ENCODE data around the gene PNMT. TPM values are rescaled to one million over a fixed set of nuclear protein-coding genes. Genes with fewer than 3 reads are reported as not detected.
A peak's percentile ranks its signal among the peaks of the same experiment; 100 is the strongest.

PNMT gene
- total and polyA plus RNA-seq, 2 of the 8 experiments (the other 6 are each of a cell fraction or from before 2014, with no cell fraction given), result 5.6 to 10.9 TPM

- H3K4me2 ChIP-seq (ENCODE audit: insufficient read depth in 1 of 2, low read depth in 2 of 2, low read length in 2 of 2), result peak overlapping the region; percentile 88 to 94
- no peaks in the 10 kb centered on the region for H3K27me3 ChIP-seq (replicated peaks in 1 of 4; ENCODE audit: control insufficient read depth in 3 of 4, extremely low read depth in 1 of 4, insufficient read depth in 3 of 4, low read length in 3 of 4)
- peak in 1 of 2 experiments; percentile 65; a peak in 1 of 4 replicates for TF ChIP-seq SIN3A (conservative IDR thresholded peaks at IDR 0.05 in 1 of 2, IDR thresholded peaks at IDR 0.05 in 1 of 2; ENCODE audit: low read depth in 1 of 2, low read length in 2 of 2)
- peak in 1 of 2 experiments; percentile 16; a peak in 1 of 3 replicates for TF ChIP-seq POLR2A (IDR thresholded peaks at IDR 0.05; ENCODE audit: control extremely low read depth in 1 of 2, low read depth in 2 of 2, low read length in 2 of 2)
- peak; percentile 30 for TF ChIP-seq CTBP2 (IDR thresholded peaks at IDR 0.05; ENCODE audit: borderline replicate concordance, insufficient read depth, insufficient read length, low read length)
- no peak for TF ChIP-seq SAP30 (IDR thresholded peaks at IDR 0.05; ENCODE audit: insufficient read depth, insufficient replicate concordance, low read length)
- peak; percentile 61; the same call in 1 of the 2 replicates for TF ChIP-seq RBBP5 (IDR thresholded peaks at IDR 0.05; ENCODE audit: borderline replicate concordance, low read depth, low read length)
- H3K36me3 ChIP-seq (ENCODE audit: control insufficient read depth in 2 of 4, insufficient read depth in 4 of 4, low read length in 3 of 4), result no peaks in the 10 kb centered on the region; a peak in 1 of 8 replicates
- POLR2A ChIA-PET (ENCODE audit: partially characterized antibody), result interaction anchor here (0.9 to 38.1 kb wide), 15 partner anchors 8 to 80 kb away, joined by 3 to 708 read pairs (median 6); partner anchors contain the start of genes MIEN1, PGAP3, PNMT and STARD3
- peak overlapping the region; percentile 54; the same call in 1 of the 2 replicates for H2BK15ac ChIP-seq (ENCODE audit: low read length)
- H3K4me3 ChIP-seq (ENCODE audit: extremely low read depth in 1 of 4, insufficient read depth in 2 of 4, low read depth in 3 of 4, low read length in 4 of 4), result peak overlapping the region; percentile 78 to 98 (median 89)
- peaks cover 13% of the 10 kb centered on the region for H3K23me2 ChIP-seq (ENCODE audit: low read depth, low read length)
- peak overlapping the region; percentile 42 for H3K56ac ChIP-seq (replicated peaks; ENCODE audit: insufficient read length, low read depth, low read length)
- H4K91ac ChIP-seq (replicated peaks; ENCODE audit: insufficient read length, low read length), result peak overlapping the region; percentile 31
- no peak for FAIRE-seq
- H2BK12ac ChIP-seq (ENCODE audit: low read depth, low read length), result peak overlapping the region; percentile 13; the same call in 1 of the 2 replicates
- CTCF ChIA-PET (ENCODE audit: partially characterized antibody), result interaction anchor here (1.5 to 52.4 kb wide), 10 partner anchors 9 to 67 kb away, joined by 3 to 1885 read pairs (median 9); partner anchors contain the start of genes MIEN1, PGAP3, PNMT and PPP1R1B
- peaks cover 13 to 19% of the 10 kb centered on the region in 2 experiments for H4K20me1 ChIP-seq (replicated peaks in 1 of 2; ENCODE audit: control insufficient read depth in 1 of 2, insufficient read depth in 2 of 2, low read length in 2 of 2)
- peaks cover 17 to 49% (median 32%) of the 10 kb centered on the region in 4 experiments for H3K4me1 ChIP-seq (replicated peaks in 1 of 4; ENCODE audit: control insufficient read depth in 3 of 4, insufficient read depth in 4 of 4, low read length in 3 of 4)
- H3K79me1 ChIP-seq (ENCODE audit: low read depth, low read length), result peaks cover 18% of the 10 kb centered on the region
- H3K79me2 ChIP-seq (ENCODE audit: control insufficient read depth in 1 of 2, insufficient read depth in 2 of 2, low read length in 2 of 2), result peaks cover 42 to 82% of the 10 kb centered on the region in 2 experiments
- H2BK20ac ChIP-seq (ENCODE audit: low read length), result no peak overlapping the region
- H3K18ac ChIP-seq (ENCODE audit: extremely low read depth, low read length), result peak overlapping the region; percentile 55; the same call in 1 of the 2 replicates
- H4K5ac ChIP-seq (ENCODE audit: insufficient read length, low read depth, low read length), result peak overlapping the region; percentile 13
- no peak overlapping the region for H3K23ac ChIP-seq (ENCODE audit: insufficient read length)
- H3K4ac ChIP-seq (replicated peaks; ENCODE audit: insufficient read length, low read depth, low read length), result peak overlapping the region; percentile 6
- peak overlapping the region; percentile 92 for H2BK5ac ChIP-seq (ENCODE audit: low read depth, low read length)
- H4K8ac ChIP-seq (ENCODE audit: extremely low read depth, insufficient read depth, low read length), result no peak overlapping the region
- no peaks in the 10 kb centered on the region for H3K9me3 ChIP-seq (ENCODE audit: insufficient read depth in 2 of 2, low read depth in 1 of 2, low read length in 1 of 2)
- 0 out of 2 replicates have a peak overlapping the region, but pooled peaks have one; percentile 78 for H2AK5ac ChIP-seq (ENCODE audit: low read depth, low read length)
- no peak overlapping the region for H2AFZ ChIP-seq (ENCODE audit: low read length)
- DNase-seq (ENCODE audit: low read depth in 1 of 2, low spot score in 2 of 2), result no peak
- 15% methylated on average over 9 of the region's 10 CpGs; no CpG with 5 or more reads in 1 of the 2 experiments for WGBS, 2 experiments (ENCODE audit: extremely low coverage in 1 of 2, insufficient coverage in 1 of 2, insufficient read length in 1 of 2, insufficient replicate concordance in 2 of 2, low coverage in 1 of 2, low lambda C conversion rate in 2 of 2, missing lambda C conversion rate in 1 of 2)
- H3K27ac ChIP-seq (ENCODE audit: low read depth, low read length), result peak overlapping the region; percentile 4; the same call in 1 of the 2 replicates
- peak overlapping the region; percentile 8 to 74 (median 44); a peak in 6 of 7 replicates for H3K9ac ChIP-seq (replicated peaks in 1 of 4; ENCODE audit: extremely low read depth in 1 of 4, low read depth in 3 of 4, low read length in 3 of 4)
- no peak overlapping the region for H2BK120ac ChIP-seq (replicated peaks; ENCODE audit: low read depth, low read length)
- H3K14ac ChIP-seq (ENCODE audit: insufficient read length), result peak overlapping the region; percentile 11
Observed at GRCh38 chr17:39701012-39701783, 32.9 kb downstream of the PNMT start.
